Right lobe of liver (tissue), 4 donors: ENCODE measurements around the gene BICC1.

Experiments used
- POLR2A ChIP-seq: fragments of 450-650 bp; IDR thresholded peaks from one replicate; pipeline ENCODE4 v1.6.1; 2017; ENCODE audit warnings: antibody characterized with exemption, mild to moderate bottlenecking
- TF ChIP-seq, protein P1 (sequence below), 4 donors: fragments of 200-600 bp in 3 of 4; fragments of 450-650 bp in 1 of 4; IDR thresholded peaks; one replicate each; pipeline versions ENCODE4 v1.5.1 to v1.8.0; 2016 to 2022; ENCODE audit warnings: antibody characterized with exemption in 4 of 4, mild to moderate bottlenecking in 2 of 4
- donor health status: DM: no; HTN: no; CAD: no.
- donor health status: DM: no; HTN: no; CAD: no.
- donor health status: DM: no; HTN: yes; CAD: no.

DNA sequence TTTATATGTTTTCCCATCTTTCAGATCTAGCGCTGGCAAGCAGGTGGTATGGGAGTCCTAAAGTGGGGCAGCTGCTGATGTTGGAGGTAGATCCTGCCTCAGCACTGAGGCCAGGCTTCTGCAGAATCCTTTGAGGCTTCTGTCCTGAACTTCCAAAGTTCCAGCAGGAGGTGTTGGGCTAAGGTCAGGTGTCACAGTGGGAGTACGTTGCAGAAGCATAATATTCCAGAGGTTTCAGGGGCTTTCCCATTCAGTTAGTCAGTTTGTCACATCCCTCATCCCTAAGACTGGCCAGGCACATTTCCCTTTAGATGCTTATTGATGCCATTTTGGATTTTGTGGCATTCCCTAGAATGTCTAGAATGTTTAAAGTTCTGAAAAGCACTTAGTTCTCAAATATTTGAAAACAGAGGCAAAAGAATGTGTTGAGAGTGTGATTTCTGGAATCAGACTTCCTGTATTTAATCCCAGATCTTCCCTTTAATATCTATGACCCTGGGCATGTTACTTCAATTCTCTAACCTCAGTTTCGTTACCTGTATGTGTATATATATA, 344.7 kb downstream of the BICC1 start:
- TF ChIP-seq, protein P1, sequence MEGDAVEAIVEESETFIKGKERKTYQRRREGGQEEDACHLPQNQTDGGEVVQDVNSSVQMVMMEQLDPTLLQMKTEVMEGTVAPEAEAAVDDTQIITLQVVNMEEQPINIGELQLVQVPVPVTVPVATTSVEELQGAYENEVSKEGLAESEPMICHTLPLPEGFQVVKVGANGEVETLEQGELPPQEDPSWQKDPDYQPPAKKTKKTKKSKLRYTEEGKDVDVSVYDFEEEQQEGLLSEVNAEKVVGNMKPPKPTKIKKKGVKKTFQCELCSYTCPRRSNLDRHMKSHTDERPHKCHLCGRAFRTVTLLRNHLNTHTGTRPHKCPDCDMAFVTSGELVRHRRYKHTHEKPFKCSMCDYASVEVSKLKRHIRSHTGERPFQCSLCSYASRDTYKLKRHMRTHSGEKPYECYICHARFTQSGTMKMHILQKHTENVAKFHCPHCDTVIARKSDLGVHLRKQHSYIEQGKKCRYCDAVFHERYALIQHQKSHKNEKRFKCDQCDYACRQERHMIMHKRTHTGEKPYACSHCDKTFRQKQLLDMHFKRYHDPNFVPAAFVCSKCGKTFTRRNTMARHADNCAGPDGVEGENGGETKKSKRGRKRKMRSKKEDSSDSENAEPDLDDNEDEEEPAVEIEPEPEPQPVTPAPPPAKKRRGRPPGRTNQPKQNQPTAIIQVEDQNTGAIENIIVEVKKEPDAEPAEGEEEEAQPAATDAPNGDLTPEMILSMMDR (IDR thresholded peaks at IDR 0.05): no peak
- no peak for TF ChIP-seq POLR2A
